ENCODE measurements around the gene PJA2.

Gene PJA2

DNA sequence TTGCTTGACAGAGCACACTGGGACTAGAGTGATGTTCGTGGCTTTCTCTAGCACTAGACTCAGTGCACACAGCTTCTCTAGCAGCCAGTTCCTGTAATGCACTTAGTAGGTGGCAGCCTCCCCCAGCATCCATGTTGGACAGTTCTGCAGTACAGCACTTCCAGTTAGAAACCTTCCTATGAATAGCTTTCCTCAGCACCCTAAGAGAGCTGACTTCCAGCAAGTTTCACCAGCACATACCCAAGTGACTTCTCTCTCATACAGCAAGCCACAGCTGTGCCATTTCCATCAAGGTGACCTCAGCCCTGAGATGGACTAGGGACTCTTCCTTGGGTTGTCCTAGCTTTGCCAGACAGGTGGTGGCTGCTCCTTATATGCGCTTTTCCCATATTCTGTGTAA is 60.4 kb downstream of the PJA2 start:
- DNase-seq: no peak

GRCh38 chr5:109347252-109347888 is 62.4 kb downstream of the PJA2 start:
- no peak for DNase-seq

- no peak for DNase-seq
Measured at GRCh38 chr5:109345699-109346098, 64.1 kb downstream of the PJA2 start.

DNA sequence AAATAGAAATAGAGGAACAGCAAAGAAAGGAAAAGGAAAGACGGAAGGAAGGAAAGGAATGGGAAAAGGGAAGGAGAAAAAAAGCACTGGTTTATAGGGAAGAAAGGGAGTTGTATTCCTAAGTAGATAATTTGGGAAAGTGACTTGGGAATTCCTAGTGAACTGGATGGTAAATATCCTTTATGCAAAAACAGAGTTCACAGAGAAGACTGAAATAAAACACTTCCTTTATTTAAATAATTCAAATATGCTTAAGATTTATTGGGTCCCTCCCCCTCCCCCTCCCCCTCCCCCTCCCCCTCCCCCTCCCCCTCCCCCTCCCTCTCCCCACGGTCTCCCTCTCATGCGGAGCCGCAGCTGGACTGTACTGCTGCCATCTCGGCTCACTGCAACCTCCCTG is 69.4 kb downstream of the PJA2 start:
- DNase-seq: no peak

GRCh38 chr5:109335114-109335513 is 74.7 kb downstream of the PJA2 start:
- no peak for DNase-seq

DNA sequence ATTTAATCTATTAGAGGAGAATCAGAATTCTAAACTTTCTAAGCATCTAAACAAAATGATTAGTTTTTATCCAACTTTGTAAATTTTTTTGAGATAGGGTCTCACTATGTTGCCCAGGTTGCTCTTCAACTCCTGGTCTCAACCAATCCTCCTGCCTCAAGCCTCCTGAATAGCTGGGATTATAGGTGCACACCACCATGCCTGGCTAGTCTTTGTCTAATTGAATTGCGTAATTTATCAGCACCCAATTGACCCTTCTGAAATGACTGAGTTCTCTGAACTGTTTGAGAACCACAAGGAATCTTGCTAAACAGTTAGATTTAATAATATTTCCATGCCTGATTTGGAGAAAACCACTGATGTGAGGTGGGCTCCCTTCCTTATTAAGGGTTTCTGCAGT is 75.7 kb downstream of the PJA2 start:
- no peak for DNase-seq

DNA sequence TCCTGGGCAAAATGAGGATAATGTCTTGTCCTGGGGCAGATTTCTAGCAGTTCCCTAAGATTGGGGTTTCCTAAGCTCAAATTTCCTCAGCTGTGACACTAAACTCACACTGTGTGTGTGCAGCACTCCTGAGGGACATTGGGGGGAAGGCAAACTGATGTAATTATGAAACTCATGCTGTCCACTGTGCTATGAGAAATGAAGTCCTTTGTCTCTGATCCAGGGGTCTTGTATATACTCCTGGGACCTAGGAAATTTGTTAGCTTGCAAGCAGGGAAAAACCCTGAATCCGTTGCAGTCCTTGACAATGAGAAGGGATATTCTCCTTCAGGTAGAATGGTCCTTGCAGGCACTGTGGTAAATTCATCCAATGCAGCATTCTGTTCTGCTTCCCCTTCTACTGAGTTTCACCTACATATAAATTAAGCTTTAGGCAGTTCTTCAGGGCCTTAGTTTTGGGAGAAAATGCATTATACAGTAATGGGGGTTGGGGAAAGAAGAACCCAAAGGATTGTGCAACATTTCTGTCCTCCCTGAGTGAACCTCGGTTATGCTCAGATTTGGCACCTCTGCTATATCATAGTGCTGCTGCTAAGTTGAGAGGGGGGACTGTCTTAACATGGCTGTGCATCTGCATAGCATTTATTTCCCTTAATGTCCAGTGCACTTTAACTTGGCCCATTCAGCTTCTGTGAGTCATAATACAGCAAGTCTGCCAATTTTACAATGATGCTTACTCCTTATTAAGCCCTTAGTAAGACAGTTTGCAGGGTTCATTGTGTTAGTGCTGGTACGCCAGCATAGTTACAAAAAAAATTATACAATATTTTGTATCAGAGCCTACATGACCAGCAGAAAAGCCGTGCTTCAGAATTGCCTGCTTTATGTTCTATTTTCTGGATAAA is 80.2 kb downstream of the PJA2 start:
- no peak for DNase-seq

DNA sequence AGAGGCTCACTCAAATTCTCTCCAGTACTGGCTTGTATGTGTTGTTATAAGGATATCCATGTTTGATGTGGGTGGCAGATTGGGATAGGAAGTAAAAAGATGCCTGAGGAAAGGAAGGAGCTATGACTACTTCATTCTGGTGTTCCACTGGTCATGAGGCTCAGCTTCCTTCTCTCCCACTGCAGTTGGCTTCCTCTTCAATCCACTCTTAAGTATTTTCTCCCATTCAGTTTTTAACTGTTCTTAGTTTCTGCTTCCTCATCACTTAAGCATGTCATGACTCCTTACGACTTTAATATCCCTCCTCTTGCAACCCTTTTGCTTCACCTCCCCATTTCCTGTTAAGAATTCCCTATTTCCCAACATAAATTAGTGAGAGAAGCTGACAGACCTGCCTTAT is 81.1 kb downstream of the PJA2 start:
- DNase-seq: no peak

DNA sequence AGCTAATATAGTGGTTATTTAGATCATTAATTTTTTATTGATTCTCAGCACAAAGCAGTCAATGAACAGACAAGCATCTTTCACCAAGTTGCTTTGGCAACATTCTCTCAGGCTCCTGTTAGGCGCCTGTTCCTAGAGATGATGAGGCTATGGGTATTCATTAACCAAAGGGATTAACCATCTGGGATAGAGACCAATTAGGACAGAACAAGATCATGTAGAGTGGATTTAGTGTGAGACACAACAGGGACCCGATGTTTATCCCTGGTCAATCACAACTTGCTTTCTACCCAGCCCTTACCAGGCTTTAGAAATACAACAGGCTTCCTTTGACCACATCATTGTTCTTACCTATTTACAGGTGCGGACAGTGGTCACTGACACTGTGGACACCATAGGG is 82.2 kb downstream of the PJA2 start:
- peak; percentile 49 for DNase-seq

GRCh38 chr5:109326919-109327318 is 82.9 kb downstream of the PJA2 start:
- no peak for DNase-seq

- DNase-seq: no peak
Measured at GRCh38 chr5:109325456-109325855, 84.3 kb downstream of the PJA2 start.

DNA sequence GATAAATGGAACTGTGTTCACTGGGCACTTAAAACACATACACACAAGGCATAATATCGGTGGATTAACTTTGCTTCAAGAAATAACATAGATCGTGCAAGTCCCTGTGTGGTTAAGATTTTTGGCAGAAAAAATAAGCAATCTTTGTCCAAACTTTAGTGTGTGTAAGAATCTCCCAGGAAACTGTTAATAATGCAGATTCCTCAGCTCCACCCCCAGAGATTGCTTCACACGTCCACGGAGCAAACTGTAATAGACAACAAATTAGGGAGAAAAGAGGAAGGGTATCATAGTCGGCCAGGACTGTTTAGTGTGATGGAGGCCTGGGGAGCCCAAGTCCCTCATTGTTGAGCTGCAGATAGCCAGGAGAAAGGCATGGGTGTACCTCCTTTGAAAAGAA is 84.8 kb downstream of the PJA2 start:
- no peak for DNase-seq

DNA sequence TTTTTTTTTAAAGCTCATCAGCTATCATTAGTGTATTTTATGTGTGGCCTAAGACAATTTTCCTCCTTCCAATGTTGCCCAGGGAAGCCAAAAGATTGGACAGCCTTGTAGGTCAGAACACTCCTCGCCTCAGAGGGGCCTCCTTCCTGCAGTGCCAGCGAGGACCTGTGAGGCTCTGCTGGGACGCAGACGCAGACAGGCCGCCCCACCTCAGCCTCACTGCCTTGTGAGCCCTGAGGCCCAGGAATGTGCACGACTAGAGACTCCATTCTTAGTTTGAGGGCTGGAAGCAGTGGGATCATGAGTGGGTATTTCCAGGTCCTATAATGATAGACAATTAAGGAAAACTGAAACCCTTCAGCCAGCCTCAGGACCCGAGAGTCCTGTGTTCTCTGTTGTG is 85.4 kb downstream of the PJA2 start:
- DNase-seq: no peak

GRCh38 chr5:109322694-109323093 is 87.1 kb downstream of the PJA2 start:
- no peak for DNase-seq

GRCh38 chr5:109319351-109319750 is 90.4 kb downstream of the PJA2 start:
- no peak for DNase-seq

DNA sequence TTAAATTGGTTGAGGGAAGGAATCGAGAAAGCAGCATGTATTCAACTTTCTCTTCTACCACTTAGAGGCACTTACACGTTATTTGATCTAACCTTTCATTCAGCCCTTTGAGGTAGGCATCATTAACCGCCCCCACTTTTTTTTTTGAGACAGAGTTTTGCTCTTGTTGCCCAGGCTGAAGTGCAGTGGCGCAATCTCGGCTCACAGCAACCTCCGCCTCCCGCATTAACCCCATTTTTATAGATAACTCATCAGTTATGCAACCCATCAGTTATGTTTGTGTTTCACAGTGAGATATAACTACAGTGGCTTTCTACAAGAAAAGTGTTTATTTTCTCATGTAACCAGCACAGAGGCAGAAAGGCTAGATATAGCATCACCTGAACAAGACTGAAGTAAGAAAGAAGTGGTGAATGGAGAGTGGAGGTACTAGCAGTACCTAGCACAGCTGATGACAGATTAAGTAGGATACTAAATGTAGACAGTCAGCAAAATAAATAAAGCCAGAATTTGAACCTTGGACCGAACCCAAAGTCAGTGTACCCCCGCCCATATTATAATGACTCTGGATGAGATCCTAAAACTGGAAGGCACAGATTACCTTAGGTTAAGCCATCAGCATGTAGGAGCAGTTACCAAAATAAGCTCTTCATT is 91.2 kb downstream of the PJA2 start:
- no peak for DNase-seq

DNA sequence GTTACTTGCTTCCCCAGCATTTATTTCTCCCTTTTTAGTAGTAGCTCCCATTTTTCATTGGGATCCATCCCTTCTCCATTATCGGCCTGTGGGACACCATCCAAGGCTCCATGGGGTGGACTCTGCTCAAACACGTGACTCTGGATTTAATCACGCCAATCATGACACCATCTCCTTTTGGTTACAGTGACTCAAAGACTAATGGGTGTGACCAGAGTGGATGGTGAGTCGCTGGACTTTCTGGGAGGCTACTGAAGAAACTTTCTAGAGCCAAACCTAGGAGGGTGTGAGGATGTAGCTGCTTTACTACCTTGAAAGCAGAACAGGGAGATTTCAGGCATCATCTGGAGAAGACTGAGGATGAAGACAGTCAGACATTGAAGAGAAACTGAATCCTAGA is 93.1 kb downstream of the PJA2 start:
- DNase-seq: no peak

DNA sequence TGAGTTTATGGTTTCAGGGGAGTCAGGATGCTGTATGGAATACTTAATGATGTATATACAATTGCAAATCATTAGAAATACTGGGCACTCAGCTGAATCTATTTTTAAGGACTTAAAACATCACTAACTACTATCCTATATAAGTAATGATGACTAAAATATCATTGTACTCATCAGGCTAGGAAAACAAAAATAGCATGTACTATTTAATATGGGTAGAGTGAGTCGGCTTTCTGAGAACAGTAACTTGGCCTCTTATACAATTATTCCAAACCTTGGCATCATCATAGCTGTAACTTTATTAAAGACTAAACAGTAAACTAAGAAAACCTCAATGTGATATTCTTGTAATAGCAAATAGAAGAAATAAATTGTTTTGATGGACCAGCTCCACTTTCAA is 94.5 kb downstream of the PJA2 start:
- no peak for DNase-seq

- no peak for DNase-seq
Measured at GRCh38 chr5:109313127-109313526, 96.6 kb downstream of the PJA2 start.

DNA sequence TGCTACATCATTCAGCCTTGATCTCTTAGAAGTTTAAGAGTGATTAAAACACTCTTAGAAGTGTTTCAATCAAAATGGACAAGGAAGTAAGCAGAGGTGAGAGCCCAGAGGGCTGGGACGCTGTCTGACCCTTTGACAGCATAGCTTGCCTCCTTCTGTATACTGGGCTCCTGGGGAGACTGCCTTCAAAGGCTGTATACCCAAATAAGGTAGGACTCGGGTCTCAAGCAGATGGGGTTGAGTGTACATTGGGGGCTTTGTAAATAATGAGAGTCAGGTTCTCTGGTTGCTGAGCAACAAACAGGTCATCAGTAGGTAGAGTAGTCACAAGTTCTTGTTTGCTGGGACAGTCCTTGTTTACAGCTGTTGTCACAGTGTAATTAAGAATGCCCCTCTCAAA is 97.1 kb downstream of the PJA2 start:
- no peak for DNase-seq

DNA sequence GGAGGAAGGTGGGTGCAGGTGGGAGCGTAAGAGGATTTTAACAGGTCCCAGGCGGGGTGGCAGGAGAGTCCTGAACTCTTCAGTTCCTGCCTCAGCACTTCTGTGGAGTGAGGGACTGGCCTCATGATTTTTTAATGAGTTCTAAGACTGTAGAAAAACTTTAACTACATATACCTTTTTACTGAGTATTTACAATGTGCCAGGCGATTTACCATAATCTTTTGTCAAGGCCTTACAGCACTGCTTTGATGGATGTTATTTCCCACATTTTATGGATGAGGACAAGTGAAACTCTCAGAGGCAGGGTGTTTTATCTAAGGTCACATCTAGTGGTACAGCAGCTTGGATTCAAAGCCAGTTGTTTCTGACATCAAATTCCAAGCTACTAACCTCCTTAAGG is 99.5 kb downstream of the PJA2 start:
- DNase-seq: no peak

GRCh38 chr5:109309326-109310063 is 100.3 kb downstream of the PJA2 start:
- DNase-seq: no peak

DNA sequence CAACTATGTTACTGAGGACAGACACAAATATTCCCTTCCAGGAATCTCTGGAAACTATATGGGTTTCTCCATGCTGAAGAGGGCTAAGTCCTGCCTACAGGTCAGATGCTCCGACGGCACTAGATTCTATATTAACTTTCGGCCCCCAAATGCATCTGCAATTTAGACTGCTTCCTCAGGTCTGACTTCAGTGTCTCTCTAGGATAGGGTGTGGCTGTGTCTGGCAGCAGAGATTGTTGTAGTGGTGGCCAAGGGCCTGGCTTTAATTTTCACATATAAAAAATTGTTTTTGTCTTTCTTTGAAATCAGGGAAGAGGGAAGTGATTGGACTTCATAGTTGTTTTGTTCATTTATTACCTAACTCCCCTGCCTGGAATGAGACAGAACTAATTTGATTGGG is 101.8 kb downstream of the PJA2 start:
- DNase-seq: no peak

Data from DMS53 (cell line).